Activated CD8-positive, alpha-beta memory T cell treated with anti-CD3 and anti-CD28 coated beads for 24 hours (primary cell): ENCODE measurements around the gene SPIRE2.
"Not testable (repeated sequence)": the region's sequence is repeated elsewhere in the genome, so short reads cannot be mapped to it uniquely, and the experiment has no call there.

Experiments
- DNase-seq: peaks from one replicate; pipeline ENCODE4 v3.0.0-alpha.2; 2020

SPIRE2 gene

DNA sequence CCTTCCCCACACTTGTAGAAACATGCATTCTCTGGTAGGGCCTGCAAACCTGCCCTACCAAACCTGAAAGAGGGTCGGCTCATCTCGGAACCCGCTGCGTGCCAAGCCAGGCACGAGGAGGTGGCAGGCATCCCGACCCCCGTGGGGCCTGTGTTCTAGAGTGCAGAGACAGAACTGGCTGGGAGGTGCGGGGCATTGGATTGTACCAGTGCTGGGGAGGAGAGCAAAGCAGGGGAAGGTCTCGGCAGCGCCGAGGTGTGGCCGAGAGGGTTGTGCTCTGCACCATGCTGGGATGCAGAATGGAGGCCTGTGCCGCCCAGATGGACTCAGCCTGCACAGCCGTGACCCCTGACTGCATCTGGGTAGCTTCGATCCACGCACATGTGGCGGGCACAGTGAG, 72.6 kb downstream of the SPIRE2 start:
- DNase-seq, result no peak

DNA sequence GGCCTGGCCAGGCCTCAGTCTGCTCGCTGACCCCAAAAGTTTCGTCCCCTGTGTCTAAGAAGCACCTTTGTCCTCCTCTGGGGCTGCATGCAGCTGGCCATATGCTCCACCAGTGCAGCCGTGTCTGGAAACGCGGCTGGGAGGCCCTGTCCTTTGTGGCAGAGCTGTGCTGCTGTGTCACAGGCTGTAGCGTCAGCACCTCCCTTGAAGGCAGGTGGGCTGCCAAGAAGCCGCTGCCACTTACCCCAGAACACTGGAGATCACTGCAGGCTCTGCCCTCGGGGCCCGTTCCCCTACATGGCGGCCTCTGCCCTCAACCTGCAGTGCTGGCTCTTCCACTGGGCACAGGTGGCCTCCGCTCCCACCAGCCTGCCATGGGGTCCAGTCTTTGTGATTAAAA, 74.7 kb downstream of the SPIRE2 start:
- no peak for DNase-seq

DNA sequence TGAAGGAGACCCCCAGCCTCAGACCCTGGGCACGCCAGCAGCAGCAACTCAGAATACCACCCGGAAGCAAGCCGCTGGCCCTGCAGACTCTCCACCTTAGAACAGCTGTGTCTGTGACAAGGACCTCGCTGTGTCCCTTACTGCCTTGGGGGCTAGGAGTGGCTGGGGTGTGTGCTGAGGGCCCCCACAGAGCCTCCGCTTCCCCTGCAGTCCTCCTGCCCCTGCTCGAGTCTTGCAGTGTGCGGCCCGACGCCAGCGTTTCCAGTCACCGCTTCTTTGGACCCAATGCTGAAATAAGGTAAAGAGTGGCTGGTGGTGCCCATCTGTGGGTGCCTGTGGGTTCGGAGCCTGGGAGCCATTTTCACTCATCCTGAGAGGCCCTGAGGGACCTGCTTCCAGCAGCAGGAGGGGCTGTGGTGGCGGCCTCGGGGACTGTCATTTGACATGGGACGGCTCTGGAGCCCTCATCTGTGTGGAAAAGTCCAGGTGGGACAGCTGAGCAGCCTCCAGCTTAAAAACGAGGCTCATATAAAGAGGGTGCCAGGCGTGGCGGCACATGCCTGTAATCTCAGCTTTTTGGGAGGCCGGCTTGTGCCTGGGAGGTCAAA, 75.7 kb downstream of the SPIRE2 start:
- DNase-seq, result no peak

DNA sequence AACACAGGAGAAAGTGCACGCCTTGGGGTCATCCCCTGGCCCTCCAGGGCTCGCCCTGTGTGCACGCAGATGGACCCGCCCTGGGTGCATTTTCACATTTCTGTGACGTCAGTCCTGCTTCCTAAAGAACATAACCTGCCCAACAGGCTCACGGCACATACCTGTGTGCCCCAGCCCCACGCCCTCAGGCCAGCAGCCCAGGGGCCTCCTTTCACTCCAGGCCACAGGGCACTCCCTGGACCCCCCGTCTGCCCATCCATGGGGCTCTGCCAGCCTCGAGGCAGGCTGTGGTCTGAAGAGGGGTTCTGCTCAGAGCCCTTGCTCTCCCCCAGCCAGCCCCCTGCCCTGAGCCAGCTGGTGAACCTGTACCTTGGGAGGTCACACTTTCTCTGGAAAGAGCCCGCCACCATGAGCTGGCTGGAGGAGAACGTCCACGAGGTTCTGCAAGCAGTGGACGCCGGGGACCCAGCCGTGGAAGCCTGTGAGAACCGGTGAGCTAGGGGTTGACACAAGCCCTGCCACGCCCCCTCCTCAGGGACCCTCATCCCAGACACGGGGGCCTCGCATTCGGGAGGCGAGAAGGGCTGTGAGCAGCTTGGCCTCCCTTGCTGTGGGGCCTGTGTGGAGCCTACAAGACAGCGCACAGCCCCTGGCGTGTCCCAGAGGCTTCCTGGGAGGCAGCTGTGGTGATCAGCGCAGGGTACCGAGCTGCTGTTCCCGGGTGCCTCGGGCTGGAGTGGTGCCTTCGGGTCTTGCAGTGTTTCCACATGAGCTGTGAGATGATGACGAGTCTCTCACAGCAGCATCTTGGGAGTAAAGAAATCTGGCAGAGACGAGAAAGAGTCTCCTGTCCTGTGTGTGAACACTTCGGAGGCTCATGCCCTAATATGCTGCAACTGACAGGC, 76.6 kb downstream of the SPIRE2 start:
- no peak for DNase-seq

- DNase-seq, result no peak
Measured at GRCh38 chr16:89905511-89906139, 77.3 kb downstream of the SPIRE2 start.

GRCh38 chr16:89906140-89907025, 78.1 kb downstream of the SPIRE2 start:
- no peak for DNase-seq

- DNase-seq, result no peak
Measured at GRCh38 chr16:89907055-89907814, 79.0 kb downstream of the SPIRE2 start.

DNA sequence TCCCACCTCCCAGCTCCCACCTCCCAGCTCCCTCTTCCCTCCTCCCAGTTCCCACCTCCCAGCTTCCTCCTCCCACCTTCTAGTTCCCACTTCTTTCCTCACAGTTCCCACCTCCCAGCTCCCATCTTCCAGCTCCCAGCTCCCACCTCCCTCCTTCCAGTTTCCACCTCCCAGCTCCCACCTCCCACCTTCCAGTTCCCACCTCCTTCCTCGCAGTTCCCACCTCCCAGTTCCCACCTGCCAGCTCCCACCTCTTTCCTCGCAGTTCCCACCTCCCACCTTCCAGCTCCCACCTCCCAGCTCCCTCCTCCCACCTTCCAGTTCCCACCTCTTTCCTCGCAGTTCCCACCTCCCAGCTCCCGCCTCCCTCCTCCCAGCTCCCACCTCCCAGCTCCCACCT, 80.0 kb downstream of the SPIRE2 start:
- no peak for DNase-seq

GRCh38 chr16:89909777-89910716, 81.8 kb downstream of the SPIRE2 start:
- DNase-seq, result peak; percentile 86

DNA sequence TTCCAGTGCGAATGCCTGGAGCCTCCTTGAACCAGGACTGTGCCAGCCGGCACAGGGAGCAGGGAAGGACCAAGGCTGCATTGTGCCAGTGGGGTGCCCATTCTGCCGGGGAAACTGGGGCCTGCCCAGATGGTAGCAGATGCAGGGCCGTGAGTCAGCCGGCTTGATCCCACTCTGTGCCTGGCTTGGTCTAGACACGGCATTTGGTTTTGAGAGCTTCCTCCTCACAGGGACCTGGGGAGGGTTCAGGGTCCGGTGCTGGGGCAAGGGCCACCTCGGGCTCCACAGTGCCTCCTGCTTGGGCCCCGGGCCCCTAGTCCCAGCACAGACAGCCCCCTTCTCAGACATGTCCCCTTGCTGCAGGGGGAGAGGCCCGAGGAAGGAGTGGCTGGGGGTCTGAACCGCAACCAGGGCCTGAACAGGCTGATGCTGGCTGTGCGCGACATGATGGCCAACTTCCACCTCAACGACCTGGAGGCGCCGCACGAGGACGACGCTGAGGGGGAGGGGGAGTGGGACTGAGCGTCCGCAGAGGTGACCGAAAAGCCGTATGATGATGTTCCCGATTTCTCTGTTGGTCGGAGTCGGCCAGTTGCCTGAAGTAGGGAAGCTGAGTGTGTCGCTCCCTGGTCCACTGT, 82.6 kb downstream of the SPIRE2 start:
- no peak for DNase-seq

GRCh38 chr16:89911375-89911774, 83.1 kb downstream of the SPIRE2 start:
- DNase-seq, result no peak

DNA sequence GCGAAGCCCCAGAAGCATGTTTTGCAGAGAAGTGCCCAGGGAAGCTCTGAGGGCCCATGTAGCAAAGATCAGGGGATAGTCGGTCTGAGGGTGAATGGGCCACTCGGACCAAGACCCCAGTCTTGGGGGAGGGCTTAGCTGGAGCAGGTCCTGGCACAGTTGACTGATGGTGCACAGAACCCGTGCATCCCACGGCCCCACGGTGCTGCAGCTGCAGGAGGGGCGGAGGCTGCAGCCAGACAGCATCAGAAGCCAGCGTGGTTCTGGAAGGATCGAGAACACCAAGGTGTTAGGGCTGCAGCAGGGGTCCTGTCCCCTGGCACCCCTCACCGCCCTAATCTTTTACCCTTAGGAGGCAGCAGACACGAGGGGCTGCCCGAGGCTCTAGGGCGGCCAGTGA, 83.9 kb downstream of the SPIRE2 start:
- DNase-seq, result no peak

DNA sequence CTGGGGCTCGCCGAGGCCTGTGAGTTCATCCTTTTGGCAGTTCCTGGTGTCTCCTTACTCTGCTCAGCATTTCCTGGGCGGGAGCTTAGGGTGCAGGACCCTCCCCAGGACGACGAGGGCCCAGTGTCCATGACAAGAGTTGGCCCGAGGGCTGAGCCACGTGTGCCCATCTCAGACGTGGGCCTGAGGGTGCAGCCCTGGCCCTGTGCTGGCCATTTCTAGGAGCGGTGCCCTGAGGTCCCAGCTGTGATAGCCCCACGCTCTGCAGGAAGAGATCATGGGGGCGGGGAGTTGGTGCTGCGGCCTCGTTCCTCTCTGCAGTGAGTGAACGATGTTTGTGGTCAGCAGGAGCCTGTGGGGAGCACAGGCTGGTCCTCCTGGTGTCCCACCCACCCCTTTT, 84.4 kb downstream of the SPIRE2 start:
- DNase-seq, result no peak

DNA sequence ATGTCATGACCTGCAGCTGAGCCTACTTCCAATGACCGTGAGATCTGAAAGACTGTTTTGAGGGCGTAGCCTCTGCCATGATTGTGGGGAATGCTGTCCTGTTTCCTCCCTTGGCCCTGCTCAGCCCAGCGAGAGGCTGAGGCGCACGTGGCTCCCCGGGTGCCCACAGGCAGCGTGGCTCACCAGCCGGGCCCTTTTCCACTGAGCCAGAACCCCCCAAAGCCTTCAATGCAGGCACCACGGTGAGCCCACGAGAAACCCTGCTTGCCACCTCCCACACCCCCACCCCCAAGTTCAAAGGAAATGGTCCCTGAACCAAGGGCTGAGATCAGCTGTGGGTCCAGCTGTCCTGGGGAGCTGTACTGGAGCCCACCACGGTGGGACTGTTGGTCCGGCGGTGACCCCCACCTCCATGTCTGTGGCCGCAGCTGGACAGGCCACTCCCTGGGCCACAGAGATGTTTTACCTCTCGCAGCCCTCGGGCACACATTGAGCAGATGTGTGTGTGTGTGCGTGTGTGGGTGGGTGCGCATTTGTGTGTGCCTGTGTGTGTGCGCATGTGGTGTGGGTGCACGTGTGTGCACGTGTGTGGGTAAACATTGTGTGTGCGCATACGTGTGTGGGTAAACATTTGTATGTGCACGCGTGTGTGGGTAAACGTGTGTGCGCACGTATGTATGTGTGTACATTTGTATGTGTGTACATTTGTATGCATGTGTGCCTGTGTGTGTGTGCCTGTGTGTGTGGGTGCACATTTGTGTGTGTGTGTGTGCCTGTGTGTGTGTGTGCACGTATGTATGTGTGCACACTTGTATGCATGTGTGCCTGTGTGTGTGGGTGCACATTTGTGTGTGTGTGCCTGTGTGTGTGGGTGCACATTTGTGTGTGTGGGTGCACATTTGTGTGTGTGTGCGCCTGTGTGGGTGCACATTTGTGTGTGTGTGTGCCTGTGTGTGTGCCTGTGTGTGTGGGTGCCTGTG, 85.4 kb downstream of the SPIRE2 start:
- DNase-seq, result no peak

DNA sequence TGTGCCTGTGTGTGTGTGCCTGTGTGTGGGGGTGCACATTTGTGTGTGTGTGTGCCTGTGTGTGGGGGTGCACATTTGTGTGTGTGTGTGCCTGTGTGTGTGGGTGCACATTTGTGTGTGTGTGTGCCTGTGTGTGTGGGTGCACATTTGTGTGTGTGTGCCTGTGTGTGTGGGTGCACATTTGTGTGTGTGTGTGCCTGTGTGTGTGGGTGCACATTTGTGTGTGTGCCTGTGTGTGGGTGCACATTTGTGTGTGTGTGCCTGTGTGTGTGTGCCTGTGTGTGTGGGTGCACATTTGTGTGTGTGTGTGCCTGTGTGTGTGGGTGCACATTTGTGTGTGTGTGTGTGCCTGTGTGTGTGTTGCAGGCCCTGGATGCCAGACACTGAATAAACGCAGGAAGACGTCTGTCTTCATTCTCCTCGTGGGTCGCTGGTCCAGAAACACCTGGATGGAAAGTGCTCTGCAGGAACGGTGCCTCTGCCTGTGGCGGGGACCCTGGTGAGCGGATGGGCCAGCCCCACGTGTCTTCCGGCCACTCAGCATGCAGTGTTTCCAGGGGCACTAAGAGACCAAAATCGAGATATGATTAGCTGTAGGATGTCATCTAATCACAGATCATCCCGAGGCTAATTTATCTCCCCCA, 86.5 kb downstream of the SPIRE2 start:
- DNase-seq, result not testable (repeated sequence)

- no peak for DNase-seq
Measured at GRCh38 chr16:89915303-89916232, 87.3 kb downstream of the SPIRE2 start.

GRCh38 chr16:89917773-89918452, 89.6 kb downstream of the SPIRE2 start:
- peak; percentile 89 for DNase-seq
